Subcutaneous adipose tissue (tissue), 4 donors: ENCODE results near the gene PFDN4. TPM values are rescaled to one million over a fixed set of nuclear protein-coding genes. Genes with fewer than 3 reads are reported as not detected.

Experiments
- CTCF ChIP-seq: fragments of 450-650 bp; IDR thresholded peaks from one replicate; pipeline ENCODE4 v1.5.1; 2016; ENCODE audit warnings: low read depth, mild to moderate bottlenecking, control low read depth, antibody characterized with exemption, moderate library complexity
- total RNA-seq, 4 donors: library from RNA; depleted of rRNA; stranded (reverse); fragments of >200 nt; gene quantifications; one replicate each; pipeline ENCODE4 v1.1.0, GENCODE V29; 2016

PFDN4 gene
- total RNA-seq, 4 donors from 2014 or later = 53.9 to 127 (median 69.5) TPM

DNA sequence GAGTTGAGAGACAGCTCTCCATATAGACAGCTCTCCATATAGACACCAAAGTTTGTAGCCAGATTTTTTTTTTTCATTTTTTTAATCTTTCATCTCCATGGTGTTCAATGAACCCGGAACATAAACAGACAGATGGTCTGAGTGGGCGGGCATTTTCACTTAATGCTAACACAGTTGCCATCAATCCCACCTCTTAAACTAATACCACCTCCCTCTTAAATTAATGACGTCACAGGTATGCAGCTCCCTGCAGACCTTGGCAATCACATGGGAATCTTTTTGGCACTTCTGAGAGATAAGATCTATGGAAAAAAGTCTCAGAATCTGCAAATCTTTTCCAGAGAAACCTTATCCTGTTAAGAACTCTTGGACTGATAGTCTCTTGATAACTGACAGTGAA is 43.2 kb downstream of the PFDN4 start:
- no peak for TF ChIP-seq CTCF

DNA sequence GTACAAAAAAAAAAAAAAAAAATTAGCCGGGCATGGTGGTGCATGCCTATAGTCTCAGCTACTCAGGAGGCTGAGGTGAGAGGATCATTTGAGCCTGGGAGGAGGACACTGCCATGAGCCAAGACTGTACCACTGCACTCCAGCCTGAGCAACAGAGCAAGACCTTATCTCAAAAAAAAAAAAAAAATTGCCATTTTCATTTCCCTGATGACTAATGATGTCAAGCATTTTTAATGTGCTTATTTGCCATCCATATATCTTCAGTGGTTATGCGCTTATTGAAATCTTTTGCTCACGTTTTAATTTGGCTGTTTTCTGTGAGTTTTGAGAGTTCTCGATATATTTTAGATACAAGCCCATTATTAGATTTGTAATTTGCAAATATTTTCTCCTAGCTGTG is 46.7 kb downstream of the PFDN4 start:
- no peak for TF ChIP-seq CTCF

DNA sequence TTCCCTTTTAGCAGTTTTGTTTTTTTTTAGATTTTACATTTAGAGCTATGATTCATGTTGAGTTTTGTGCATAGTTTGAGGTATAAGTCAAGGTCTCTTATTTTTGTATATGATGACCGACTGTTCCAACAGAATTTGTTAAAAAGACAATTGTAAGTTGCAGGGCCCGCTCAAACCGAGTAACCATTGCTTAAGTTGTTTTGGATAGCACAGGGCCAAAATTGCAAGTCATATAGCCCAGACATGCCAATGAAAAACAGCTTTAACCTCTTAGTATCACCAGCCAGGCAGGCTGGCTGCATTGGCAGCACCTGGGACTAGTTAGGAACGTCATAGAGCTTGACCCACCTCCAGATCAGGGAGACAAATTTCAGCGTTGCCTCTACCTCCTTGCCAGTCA is 47.3 kb downstream of the PFDN4 start:
- TF ChIP-seq CTCF = no peak

- TF ChIP-seq CTCF = no peak
Measured at GRCh38 chr20:54256202-54256601, 48.3 kb downstream of the PFDN4 start.

DNA sequence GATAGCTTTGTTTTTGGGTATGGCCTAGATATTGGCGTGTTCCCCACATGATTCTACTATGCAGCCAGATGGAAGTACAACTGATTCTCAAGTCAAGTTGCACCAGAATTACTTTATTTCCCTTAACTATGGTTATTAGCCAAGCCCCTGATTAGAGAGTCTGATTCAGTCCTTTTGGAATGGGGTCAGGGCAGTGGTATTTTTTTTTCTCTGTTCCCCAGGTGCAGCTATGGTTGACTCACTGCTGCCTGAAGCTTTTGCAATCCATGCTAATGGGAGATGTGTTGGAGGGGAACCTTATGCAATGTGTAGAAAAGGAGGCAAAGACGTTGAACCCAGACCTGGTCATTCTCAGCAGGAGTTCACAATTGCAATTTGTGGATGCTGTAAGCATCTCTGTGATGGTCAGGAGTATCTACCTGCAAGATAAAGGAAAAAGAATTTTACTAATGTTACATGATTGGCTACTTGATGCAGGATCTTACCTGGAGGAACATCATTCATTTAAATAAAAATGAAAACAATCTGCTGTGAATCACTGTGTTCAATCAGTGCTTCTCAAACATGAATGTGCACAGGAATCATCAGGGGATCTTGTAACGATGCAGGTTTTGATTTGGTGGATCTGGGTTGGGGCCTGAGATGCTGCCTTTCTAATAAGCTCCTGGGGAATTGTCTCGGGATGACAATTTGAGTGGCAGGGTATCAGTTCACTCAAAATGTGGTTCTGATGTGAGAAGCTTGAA is 49.4 kb downstream of the PFDN4 start:
- TF ChIP-seq CTCF = no peak

GRCh38 chr20:54260116-54260515 is 52.2 kb downstream of the PFDN4 start:
- TF ChIP-seq CTCF = no peak

- no peak for TF ChIP-seq CTCF
Measured at GRCh38 chr20:54262671-54263070, 54.8 kb downstream of the PFDN4 start.
